Suprapubic skin (tissue), 4 donors: ENCODE measurements around the gene RBM27.

Source experiments
- EP300 ChIP-seq: sonication (generic); formaldehyde crosslinking; IDR thresholded peaks from one replicate; pipeline ENCODE4 v1.6.1; 2017; ENCODE audit warnings: antibody characterized with exemption
- POLR2A ChIP-seq, 2 donors: fragments of 450-650 bp; IDR thresholded peaks; one replicate each; pipeline ENCODE4 v1.6.1; 2017; ENCODE audit warnings: antibody characterized with exemption in 2 of 2, mild to moderate bottlenecking in 2 of 2, moderate library complexity in 2 of 2
- POLR2AphosphoS5 ChIP-seq, 3 donors: sonication (generic); formaldehyde crosslinking; IDR thresholded peaks; one replicate each; pipeline ENCODE4 v1.6.1; 2017; ENCODE audit warnings: antibody characterized with exemption in 3 of 3
- TF ChIP-seq, protein P1 (sequence below), 2 donors: fragments of 200-600 bp in 1 of 2; fragments of 450-650 bp in 1 of 2; sonication (generic) in 1 of 2; IDR thresholded peaks; one replicate each; pipeline ENCODE4 v1.5.1; 2016 to 2019; ENCODE audit warnings: antibody characterized with exemption in 2 of 2, mild to moderate bottlenecking in 1 of 2, moderate library complexity in 1 of 2

DNA sequence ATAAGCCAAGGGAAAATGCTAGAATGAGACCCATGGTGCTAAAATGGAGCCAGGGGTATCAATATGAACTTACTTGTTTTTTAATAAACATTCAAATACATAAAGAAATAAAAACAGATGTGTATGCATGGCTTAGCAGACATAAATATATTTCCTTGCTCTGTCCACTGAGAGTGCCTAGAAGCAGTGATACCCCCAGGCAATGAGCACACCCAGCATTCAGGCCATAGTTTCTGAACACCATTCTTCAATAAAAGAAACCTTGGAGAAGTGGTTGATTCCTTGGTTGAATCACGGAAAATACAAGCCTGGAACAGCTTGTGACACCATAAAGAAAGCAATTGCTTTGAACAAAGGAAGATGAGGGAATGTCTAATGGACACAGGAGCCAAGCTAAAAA lies 37.5 kb upstream of the RBM27 start:
- TF ChIP-seq, protein P1, sequence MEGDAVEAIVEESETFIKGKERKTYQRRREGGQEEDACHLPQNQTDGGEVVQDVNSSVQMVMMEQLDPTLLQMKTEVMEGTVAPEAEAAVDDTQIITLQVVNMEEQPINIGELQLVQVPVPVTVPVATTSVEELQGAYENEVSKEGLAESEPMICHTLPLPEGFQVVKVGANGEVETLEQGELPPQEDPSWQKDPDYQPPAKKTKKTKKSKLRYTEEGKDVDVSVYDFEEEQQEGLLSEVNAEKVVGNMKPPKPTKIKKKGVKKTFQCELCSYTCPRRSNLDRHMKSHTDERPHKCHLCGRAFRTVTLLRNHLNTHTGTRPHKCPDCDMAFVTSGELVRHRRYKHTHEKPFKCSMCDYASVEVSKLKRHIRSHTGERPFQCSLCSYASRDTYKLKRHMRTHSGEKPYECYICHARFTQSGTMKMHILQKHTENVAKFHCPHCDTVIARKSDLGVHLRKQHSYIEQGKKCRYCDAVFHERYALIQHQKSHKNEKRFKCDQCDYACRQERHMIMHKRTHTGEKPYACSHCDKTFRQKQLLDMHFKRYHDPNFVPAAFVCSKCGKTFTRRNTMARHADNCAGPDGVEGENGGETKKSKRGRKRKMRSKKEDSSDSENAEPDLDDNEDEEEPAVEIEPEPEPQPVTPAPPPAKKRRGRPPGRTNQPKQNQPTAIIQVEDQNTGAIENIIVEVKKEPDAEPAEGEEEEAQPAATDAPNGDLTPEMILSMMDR (IDR thresholded peaks at IDR 0.05): no peak
- no peak for TF ChIP-seq POLR2AphosphoS5 (IDR thresholded peaks at IDR 0.05)
- no peak for TF ChIP-seq POLR2A (IDR thresholded peaks at IDR 0.05)
- no peak for TF ChIP-seq EP300
